BJ (cell line): Measurements from ENCODE around the gene NLRP3. TPM values are rescaled to one million over a fixed set of nuclear protein-coding genes. Genes with fewer than 3 reads are reported as not detected.
A peak's percentile ranks its signal among the peaks of the same experiment; 100 is the strongest.

Experiments used
- CTCF ChIA-PET: fragments of 350-600 bp; formaldehyde crosslinking; extraction: SDS; loops from one replicate; lab custom pipeline; 2021; ENCODE audit warnings: antibody characterized with exemption, inconsistent platforms; lab: Yijun Ruan, JAX
- POLR2A ChIA-PET: fragments of 300-600 bp; sonication (Branson Sonifier 250); formaldehyde crosslinking; extraction: SDS; loops from one replicate; lab custom pipeline; 2021; ENCODE audit warnings: antibody characterized with exemption; lab: Charles Lee
- DNase-seq: peaks from one replicate; pipeline ENCODE4 v3.0.0-alpha.2; 2011; ENCODE audit warnings: low read depth
- H3K27me3 ChIP-seq: 2 replicates; pipeline ENCODE4 v1.6.0; 2011; ENCODE audit warnings: low read length; ENCODE audit not compliant: control insufficient read depth, insufficient read depth
- H3K36me3 ChIP-seq: 2 replicates; pipeline ENCODE4 v1.5.1; 2011; ENCODE audit warnings: low read length; ENCODE audit not compliant: control insufficient read depth, insufficient read depth
- H3K4me3 ChIP-seq: 2 replicates; pipeline ENCODE4 v1.5.1; 2011; ENCODE audit warnings: low read depth, mild to moderate bottlenecking, control low read depth, low read length
- polyA plus RNA-seq: library from polyadenylated mRNA; depleted of rRNA; stranded (reverse); fragments of >200 nt; gene quantifications from 2 replicates; pipeline ENCODE4 v1.2.3, GENCODE V29; 2011
- TF ChIP-seq, protein P1 (sequence below): IDR thresholded peaks from 2 replicates; pipeline ENCODE4 v1.5.1; 2011; ENCODE audit warnings: low read depth, mild to moderate bottlenecking, control low read depth, inconsistent platforms, low read length, moderate library complexity; ENCODE audit not compliant: insufficient read depth

Gene NLRP3
- polyA plus RNA-seq, 1 experiment, result not detected

DNA sequence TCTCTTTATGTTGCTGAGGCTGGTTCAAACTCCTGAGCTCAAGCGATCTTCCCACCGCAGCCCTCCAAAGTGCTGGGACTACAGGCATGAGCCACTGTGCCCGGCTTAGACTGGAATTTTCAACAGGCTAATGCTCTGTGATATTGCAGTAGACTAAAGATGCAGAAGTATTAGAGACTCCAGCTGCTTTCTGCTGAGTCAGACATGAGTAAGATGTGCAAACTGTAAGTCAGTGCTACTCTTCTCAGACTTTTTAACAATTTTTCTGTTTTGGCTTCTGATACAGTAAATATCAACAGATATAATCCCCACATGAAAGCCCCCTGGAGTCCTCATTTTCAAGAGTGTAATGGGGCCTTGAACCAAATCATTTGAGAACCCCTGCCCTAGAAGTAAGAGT is 29.3 kb upstream of the NLRP3 start:
- Histone ChIP-seq H3K36me3 (no peaks in the 10 kb centered on the region), H3K4me3 (no peak overlapping the region), H3K27me3 (no peaks in the 10 kb centered on the region)
- ChIA-PET POLR2A (no interaction called here), CTCF (interaction anchor here (1.1 to 1.3 kb wide), 2 partner anchors 10 to 14 kb away, joined by 3 to 4 read pairs; no protein-coding TSS in a partner anchor)
- TF ChIP-seq, protein P1, sequence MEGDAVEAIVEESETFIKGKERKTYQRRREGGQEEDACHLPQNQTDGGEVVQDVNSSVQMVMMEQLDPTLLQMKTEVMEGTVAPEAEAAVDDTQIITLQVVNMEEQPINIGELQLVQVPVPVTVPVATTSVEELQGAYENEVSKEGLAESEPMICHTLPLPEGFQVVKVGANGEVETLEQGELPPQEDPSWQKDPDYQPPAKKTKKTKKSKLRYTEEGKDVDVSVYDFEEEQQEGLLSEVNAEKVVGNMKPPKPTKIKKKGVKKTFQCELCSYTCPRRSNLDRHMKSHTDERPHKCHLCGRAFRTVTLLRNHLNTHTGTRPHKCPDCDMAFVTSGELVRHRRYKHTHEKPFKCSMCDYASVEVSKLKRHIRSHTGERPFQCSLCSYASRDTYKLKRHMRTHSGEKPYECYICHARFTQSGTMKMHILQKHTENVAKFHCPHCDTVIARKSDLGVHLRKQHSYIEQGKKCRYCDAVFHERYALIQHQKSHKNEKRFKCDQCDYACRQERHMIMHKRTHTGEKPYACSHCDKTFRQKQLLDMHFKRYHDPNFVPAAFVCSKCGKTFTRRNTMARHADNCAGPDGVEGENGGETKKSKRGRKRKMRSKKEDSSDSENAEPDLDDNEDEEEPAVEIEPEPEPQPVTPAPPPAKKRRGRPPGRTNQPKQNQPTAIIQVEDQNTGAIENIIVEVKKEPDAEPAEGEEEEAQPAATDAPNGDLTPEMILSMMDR, result no peak
- no peak for DNase-seq

DNA sequence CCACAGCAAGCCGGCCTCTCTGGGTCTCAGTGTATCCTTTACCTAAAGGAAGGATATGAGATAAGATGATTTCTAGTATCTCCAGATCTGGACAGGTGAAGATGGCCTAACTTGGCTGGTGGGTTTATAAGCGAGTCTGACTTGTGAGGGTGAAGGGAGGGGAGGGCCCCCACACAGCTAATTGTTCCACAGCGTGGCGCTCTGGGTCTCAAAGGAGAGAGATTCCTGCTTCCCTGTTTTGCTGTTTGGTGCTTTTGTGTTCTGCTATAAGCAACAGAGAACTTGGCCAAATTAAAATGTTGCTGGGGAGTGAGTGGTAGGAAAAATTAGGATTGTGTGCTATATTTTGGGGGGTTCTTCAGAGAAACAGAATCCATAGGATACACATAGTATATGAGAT is 28.9 kb upstream of the NLRP3 start:
- DNase-seq, result no peak
- Histone ChIP-seq H3K4me3 (no peak overlapping the region), H3K27me3 (no peaks in the 10 kb centered on the region), H3K36me3 (no peaks in the 10 kb centered on the region)
- TF ChIP-seq, protein P1, result no peak
- ChIA-PET POLR2A (no interaction called here), CTCF (interaction anchor here (1.5 to 4.7 kb wide), 2 partner anchors 11 to 14 kb away, joined by 4 to 37 read pairs; no protein-coding TSS in a partner anchor)

DNA sequence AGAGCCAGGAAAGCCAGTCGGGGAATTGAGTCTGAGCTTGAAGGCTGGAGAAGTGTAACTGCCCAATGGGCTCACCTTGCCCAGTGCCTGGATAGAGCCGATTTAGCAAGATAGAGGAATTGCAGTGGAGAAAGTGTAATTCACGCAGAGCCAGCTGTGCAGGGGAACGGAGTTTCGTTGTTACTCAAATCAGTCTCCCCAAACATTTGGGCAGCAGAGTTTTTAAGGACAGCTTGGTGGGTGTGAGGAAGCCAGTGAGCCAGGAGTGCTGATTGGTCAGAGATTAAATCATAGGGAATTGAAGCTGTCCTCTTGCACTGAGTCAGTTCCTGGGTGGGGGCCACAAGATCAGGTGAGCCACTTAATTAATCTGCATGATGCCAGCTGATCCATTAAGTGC is 28.4 kb upstream of the NLRP3 start:
- Histone ChIP-seq H3K4me3 (no peak overlapping the region), H3K36me3 (no peaks in the 10 kb centered on the region), H3K27me3 (no peaks in the 10 kb centered on the region)
- ChIA-PET CTCF (interaction anchor here (0.9 to 4.7 kb wide), 3 partner anchors 10 to 19 kb away, joined by 3 to 37 read pairs (median 4); no protein-coding TSS in a partner anchor), POLR2A (no interaction called here)
- no peak for DNase-seq
- TF ChIP-seq, protein P1, result no peak

DNA sequence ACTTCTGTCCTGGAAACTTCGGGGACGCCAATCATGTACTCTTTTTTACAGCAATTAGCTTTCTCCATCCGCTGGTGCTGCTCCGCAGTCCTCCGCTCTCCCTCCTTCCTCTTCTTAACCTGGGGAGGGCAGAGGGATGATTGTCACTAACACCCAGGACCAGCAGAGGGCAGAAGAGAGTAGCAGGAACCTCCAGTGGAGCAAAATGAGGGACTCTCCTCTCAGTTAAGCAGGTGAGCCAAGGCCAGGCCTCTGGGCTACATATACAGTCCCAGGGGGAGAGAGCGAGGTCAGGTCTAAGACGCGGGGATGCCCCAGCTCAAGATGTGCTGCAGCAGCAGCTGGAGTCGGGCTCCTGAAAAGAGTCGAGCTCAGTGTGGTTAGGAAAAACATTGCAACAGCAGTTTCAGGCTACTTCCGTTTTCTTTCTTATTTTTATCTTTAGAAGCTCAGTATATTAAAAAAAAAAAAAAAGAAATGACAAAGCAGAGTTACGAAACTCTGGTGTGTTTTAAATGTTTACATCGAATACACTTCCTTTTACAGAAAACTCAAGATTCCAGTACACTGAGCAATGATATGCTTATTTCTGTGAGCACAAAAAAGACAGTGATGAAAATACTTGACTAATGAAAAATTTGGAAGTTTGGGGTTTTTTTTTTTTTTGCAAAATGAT is 25.7 kb upstream of the NLRP3 start:
- H3K36me3 ChIP-seq, result no peaks in the 10 kb centered on the region
- no peaks in the 10 kb centered on the region for H3K27me3 ChIP-seq
- DNase-seq, result no peak
- ChIA-PET POLR2A (no interaction called here), CTCF (interaction anchor here (0.7 to 4.7 kb wide), 8 partner anchors 9 to 100 kb away, joined by 3 to 37 read pairs (median 4); no protein-coding TSS in a partner anchor)
- peak overlapping the region; percentile 16; the same call in 1 of the 2 replicates for H3K4me3 ChIP-seq
- TF ChIP-seq, protein P1, result peak; percentile 93

DNA sequence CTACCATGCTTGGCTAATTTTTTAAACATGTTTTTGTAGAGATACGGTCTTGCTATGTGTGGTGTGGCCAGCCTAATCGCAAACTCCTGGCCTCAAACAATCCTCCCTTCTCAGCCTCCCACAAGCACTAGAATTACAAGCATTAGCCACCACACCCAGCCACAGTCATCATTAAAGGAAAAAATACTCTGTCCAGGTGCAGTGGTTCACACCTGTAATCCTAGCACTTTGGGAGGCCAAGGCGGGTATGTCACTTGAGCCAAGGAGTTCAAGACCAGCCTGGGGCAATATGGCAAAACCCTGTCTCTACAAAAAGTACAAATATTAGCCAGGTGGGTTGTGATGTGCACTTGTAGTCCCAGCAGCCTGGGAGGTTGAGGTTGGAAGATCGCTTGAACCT is 25.0 kb upstream of the NLRP3 start:
- DNase-seq, result no peak

More for the DNA sequence above, 25.0 kb upstream of the NLRP3 start:
- no peaks in the 10 kb centered on the region for H3K36me3 ChIP-seq
- no peak overlapping the region for H3K4me3 ChIP-seq
- H3K27me3 ChIP-seq, result no peaks in the 10 kb centered on the region
- ChIA-PET CTCF (interaction anchor here (0.7 to 4.7 kb wide), 6 partner anchors 8 to 99 kb away, joined by 3 to 37 read pairs (median 6); no protein-coding TSS in a partner anchor), POLR2A (no interaction called here)
- TF ChIP-seq, protein P1, result no peak
